OCI-LY1 (cell line): ENCODE measurements around the gene HAUS2.

ENCODE experiments used
- EZH2 ChIP-seq: fragments of 200-600 bp; sonication (generic), shearing (Covaris generic); IDR thresholded peaks from 2 replicates; pipeline ENCODE4 v1.8.0; 2017; ENCODE audit warnings: borderline replicate concordance, mixed run types, mild to moderate bottlenecking, antibody characterized with exemption, low read length, moderate library complexity, mixed read lengths
- TF ChIP-seq, protein P1 (sequence below): fragments of 200-600 bp; sonication (generic), shearing (Covaris generic); IDR thresholded peaks from 2 replicates; pipeline ENCODE4 v1.5.1; 2017; ENCODE audit warnings: mild to moderate bottlenecking, antibody characterized with exemption, low read length, moderate library complexity, mixed read lengths

DNA sequence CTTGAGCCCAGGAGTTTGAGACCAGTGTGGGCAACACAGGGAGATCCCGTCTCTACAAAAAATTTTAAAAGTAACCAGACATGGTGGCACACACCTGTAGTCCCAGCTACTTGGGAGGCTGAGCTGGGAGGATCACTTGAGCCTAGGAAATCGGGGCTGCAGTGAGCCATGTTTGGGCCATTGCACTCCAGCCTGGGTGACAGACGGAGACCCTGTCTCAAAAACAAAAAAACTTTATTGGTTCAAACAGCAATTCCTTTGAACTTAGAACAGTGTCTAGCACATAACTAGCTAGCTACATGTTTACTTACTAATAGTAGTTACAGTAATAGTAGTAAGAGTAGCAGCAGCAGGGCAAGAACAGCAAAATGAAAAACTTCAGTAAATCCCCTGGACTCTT is 10.1 kb downstream of the HAUS2 start:
- TF ChIP-seq, protein P1, sequence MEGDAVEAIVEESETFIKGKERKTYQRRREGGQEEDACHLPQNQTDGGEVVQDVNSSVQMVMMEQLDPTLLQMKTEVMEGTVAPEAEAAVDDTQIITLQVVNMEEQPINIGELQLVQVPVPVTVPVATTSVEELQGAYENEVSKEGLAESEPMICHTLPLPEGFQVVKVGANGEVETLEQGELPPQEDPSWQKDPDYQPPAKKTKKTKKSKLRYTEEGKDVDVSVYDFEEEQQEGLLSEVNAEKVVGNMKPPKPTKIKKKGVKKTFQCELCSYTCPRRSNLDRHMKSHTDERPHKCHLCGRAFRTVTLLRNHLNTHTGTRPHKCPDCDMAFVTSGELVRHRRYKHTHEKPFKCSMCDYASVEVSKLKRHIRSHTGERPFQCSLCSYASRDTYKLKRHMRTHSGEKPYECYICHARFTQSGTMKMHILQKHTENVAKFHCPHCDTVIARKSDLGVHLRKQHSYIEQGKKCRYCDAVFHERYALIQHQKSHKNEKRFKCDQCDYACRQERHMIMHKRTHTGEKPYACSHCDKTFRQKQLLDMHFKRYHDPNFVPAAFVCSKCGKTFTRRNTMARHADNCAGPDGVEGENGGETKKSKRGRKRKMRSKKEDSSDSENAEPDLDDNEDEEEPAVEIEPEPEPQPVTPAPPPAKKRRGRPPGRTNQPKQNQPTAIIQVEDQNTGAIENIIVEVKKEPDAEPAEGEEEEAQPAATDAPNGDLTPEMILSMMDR: no peak
- TF ChIP-seq EZH2: no peak
